CD14-positive monocyte (primary cell): ENCODE measurements around the gene NEK6. TPM values are rescaled to one million over a fixed set of nuclear protein-coding genes. Genes with fewer than 3 reads are reported as not detected.

Experiments
- DNase-seq, 3 donors: peaks; one replicate each; pipeline ENCODE4 v3.0.0-alpha.2; 2011 to 2022
- H2AFZ ChIP-seq: 2 replicates; pipeline ENCODE4 v1.6.0; 2012; ENCODE audit warnings: mild to moderate bottlenecking, low read depth, low read length, inconsistent platforms; ENCODE audit not compliant: insufficient read depth, poor library complexity, severe bottlenecking
- H3K27ac ChIP-seq, 2 donors: 1 replicate in 1 of 2; 2 replicates in 1 of 2; pipeline ENCODE4 v1.5.1; 2012 to 2013; ENCODE audit warnings: low read length in 2 of 2, control low read depth in 1 of 2, inconsistent platforms in 1 of 2, low read depth in 1 of 2, mild to moderate bottlenecking in 1 of 2
- H3K27me3 ChIP-seq, 2 donors: one replicate each; pipeline versions ENCODE4 v1.6.0 to v1.6.1; 2011 to 2013; ENCODE audit warnings: low read length in 2 of 2; ENCODE audit not compliant: control insufficient read depth in 2 of 2, insufficient read depth in 2 of 2
- H3K36me3 ChIP-seq, 2 donors: replicated peaks in 1 of 2; 1 replicate in 1 of 2; 2 replicates in 1 of 2; pipeline versions ENCODE4 v1.5.1 to v1.6.1; 2012 to 2013; ENCODE audit warnings: low read length in 2 of 2, control low read depth in 1 of 2, inconsistent platforms in 1 of 2, mild to moderate bottlenecking in 1 of 2; ENCODE audit not compliant: insufficient read depth in 2 of 2, control insufficient read depth in 1 of 2
- H3K4me1 ChIP-seq, 2 donors: 1 replicate in 1 of 2; 2 replicates in 1 of 2; pipeline versions ENCODE4 v1.5.1 to v1.6.1; 2012 to 2013; ENCODE audit warnings: low read length in 2 of 2, control low read depth in 1 of 2, inconsistent platforms in 1 of 2, mild to moderate bottlenecking in 1 of 2, moderate library complexity in 1 of 2; ENCODE audit not compliant: insufficient read depth in 2 of 2, control insufficient read depth in 1 of 2
- H3K4me2 ChIP-seq: replicated peaks from 2 replicates; pipeline ENCODE3; 2012; ENCODE audit warnings: low read length, moderate library complexity, mild to moderate bottlenecking; ENCODE audit not compliant: poor library complexity, severe bottlenecking; ENCODE audit errors: extremely low read depth
- H3K4me3 ChIP-seq, 3 experiments: fragments of 200-600 bp in 1 of 3; sonication (generic) in 1 of 3; replicated peaks in 1 of 3; 1 replicate in 2 of 3; 2 replicates in 1 of 3; pipeline ENCODE4 v1.5.1; 2011 to 2013; ENCODE audit warnings: low read length in 3 of 3, mild to moderate bottlenecking in 3 of 3, control low read depth in 2 of 3, low read depth in 2 of 3, inconsistent platforms in 1 of 3, moderate library complexity in 1 of 3
- H3K79me2 ChIP-seq: 2 replicates; pipeline ENCODE4 v1.6.0; 2012; ENCODE audit warnings: mild to moderate bottlenecking, control low read depth, inconsistent platforms, low read length, moderate library complexity; ENCODE audit not compliant: insufficient read depth
- H3K9ac ChIP-seq: 2 replicates; pipeline ENCODE4 v1.6.0; 2017; ENCODE audit warnings: low read length, mild to moderate bottlenecking; ENCODE audit not compliant: insufficient read depth, poor library complexity, severe bottlenecking
- H3K9me3 ChIP-seq, 2 donors: replicated peaks in 1 of 2; 1 replicate in 1 of 2; 2 replicates in 1 of 2; pipeline versions ENCODE4 v1.5.1 to v1.6.1; 2012 to 2013; ENCODE audit warnings: low read length in 2 of 2, control low read depth in 1 of 2; ENCODE audit not compliant: control insufficient read depth in 1 of 2, insufficient read depth in 1 of 2
- H4K20me1 ChIP-seq: 2 replicates; pipeline ENCODE4 v1.6.0; 2012; ENCODE audit warnings: mild to moderate bottlenecking, low read length, control low read depth, moderate library complexity; ENCODE audit not compliant: insufficient read depth
- H3K27ac Mint-ChIP-seq, 7 donors: one replicate each; pipeline ENCODE4 v1.8.0; 2020; ENCODE audit warnings: mild to moderate bottlenecking in 7 of 7, mixed read lengths in 7 of 7, moderate library complexity in 6 of 7, inconsistent platforms in 2 of 7
- H3K27me3 Mint-ChIP-seq, 3 donors: one replicate each; pipeline ENCODE4 v1.8.0; 2021 to 2022; ENCODE audit warnings: low read depth in 3 of 3, mild to moderate bottlenecking in 3 of 3, mixed read lengths in 3 of 3, moderate library complexity in 3 of 3, inconsistent platforms in 1 of 3
- H3K36me3 Mint-ChIP-seq, 2 donors: one replicate each; pipeline ENCODE4 v1.8.0; 2020; ENCODE audit warnings: mixed read lengths in 2 of 2, inconsistent platforms in 1 of 2, mild to moderate bottlenecking in 1 of 2
- H3K4me1 Mint-ChIP-seq: one replicate; pipeline ENCODE4 v1.8.0; 2020; ENCODE audit warnings: mild to moderate bottlenecking, mixed read lengths
- H3K4me3 Mint-ChIP-seq, 2 donors: one replicate each; pipeline ENCODE4 v1.8.0; 2020; ENCODE audit warnings: mild to moderate bottlenecking in 2 of 2, mixed read lengths in 2 of 2, moderate library complexity in 1 of 2
- H3K9me3 Mint-ChIP-seq, 7 donors: one replicate each; pipeline ENCODE4 v1.8.0; 2020 to 2022; ENCODE audit warnings: mixed read lengths in 7 of 7, mild to moderate bottlenecking in 6 of 7, moderate library complexity in 6 of 7, inconsistent platforms in 2 of 7
- CTCF ChIP-seq: fragments of 200-600 bp; IDR thresholded peaks from one replicate; pipeline ENCODE4 v1.8.0; 2022; ENCODE audit warnings: antibody characterized with exemption, mild to moderate bottlenecking
- WGBS: methylation state at CpG from one replicate; pipeline ENCODE4 v1.1.5; 2013; ENCODE audit warnings: missing lambda C conversion rate; ENCODE audit not compliant: insufficient coverage; 5-methylcytosine and 5-hydroxymethylcytosine counted together
- intact Hi-C, 2 donors: fragments of 100-400 bp; cut with micrococcal nuclease; formaldehyde crosslinking; loops; one replicate each; pipeline versions ENCODE4 v1.15.0 to v1.15.1; 2023
- polyA plus RNA-seq, 3 donors: library from polyadenylated mRNA; depleted of rRNA in 1 of 3; unstranded in 2 of 3; stranded (reverse) in 1 of 3; fragments of 300-500 nt in 2 of 3; fragments of >200 nt in 1 of 3; fragmentation: Illumina TruSeq in 2 of 3; gene quantifications; 1 replicate in 2 of 3; 2 replicates in 1 of 3; pipeline ENCODE4 v1.2.3, GENCODE V29; 2012 to 2021

Gene NEK6
- polyA plus RNA-seq, 3 donors, result 26.1 to 46.0 (median 35.8) TPM

- Histone ChIP-seq H4K20me1 (peaks cover 34% of the 10 kb centered on the region), H3K79me2 (peaks cover 58% of the 10 kb centered on the region), H3K9ac (peak overlapping the region; percentile 93), H2AFZ (peak overlapping the region; percentile 36), H3K36me3 (peaks cover 10 to 13% of the 10 kb centered on the region in 2 donors), H3K4me1 (peaks cover 58 to 72% of the 10 kb centered on the region in 2 donors), H3K27me3 (no peaks in the 10 kb centered on the region), H3K4me3 (peak overlapping the region; percentile 81 to 98 (median 91)), H3K4me2 (peak overlapping the region; percentile 79), H3K9me3 (no peaks in the 10 kb centered on the region), H3K27ac (peak overlapping the region; percentile 76 to 93)
- peaks cover 77% of the 10 kb centered on the region for H3K4me1 Mint-ChIP-seq
- no peak for TF ChIP-seq CTCF
- peaks cover 2 to 5% (median 3%) of the 10 kb centered on the region in 3 donors for H3K27me3 Mint-ChIP-seq
- peak overlapping the region; percentile 92 to 97 (median 95) for H3K27ac Mint-ChIP-seq
- 2% methylated on average over 16 of the region's 17 CpGs for WGBS
- intact Hi-C loops, result loop anchor here (2.0 to 5.0 kb wide), 2 partner anchors 24 to 41 kb away; no protein-coding TSS in a partner anchor
- peak overlapping the region; percentile 96 to 99 for H3K4me3 Mint-ChIP-seq
- no peaks in the 10 kb centered on the region for H3K9me3 Mint-ChIP-seq
- peaks cover 11 to 12% of the 10 kb centered on the region in 2 donors for H3K36me3 Mint-ChIP-seq
- no peak for DNase-seq
Measured at GRCh38 chr9:124258607-124259157, 933 bp downstream of the NEK6 start.

GRCh38 chr9:124259158-124259808 is 1.5 kb downstream of the NEK6 start:
- Histone ChIP-seq H3K4me3 (peak overlapping the region; percentile 81 to 98 (median 91)), H3K27me3 (no peaks in the 10 kb centered on the region), H3K9me3 (no peaks in the 10 kb centered on the region), H2AFZ (peak overlapping the region; percentile 36), H3K36me3 (peaks cover 12 to 15% of the 10 kb centered on the region in 2 donors), H3K9ac (peak overlapping the region; percentile 93), H3K27ac (peak overlapping the region; percentile 76 to 93), H4K20me1 (peaks cover 40% of the 10 kb centered on the region), H3K79me2 (peaks cover 64% of the 10 kb centered on the region), H3K4me1 (peaks cover 59 to 72% of the 10 kb centered on the region in 2 donors), H3K4me2 (peak overlapping the region; percentile 79)
- Mint-ChIP-seq H3K4me1 (peaks cover 77% of the 10 kb centered on the region), H3K4me3 (peak overlapping the region; percentile 96 to 99), H3K9me3 (no peaks in the 10 kb centered on the region), H3K36me3 (peaks cover 15 to 17% of the 10 kb centered on the region in 2 donors), H3K27ac (peak overlapping the region; percentile 92 to 97 (median 95)), H3K27me3 (peaks cover 1 to 5% (median 2%) of the 10 kb centered on the region in 3 donors)
- peak in 2 of 3 donors; percentile 69 to 84 for DNase-seq
- intact Hi-C loops, result loop anchor here (2.0 to 5.0 kb wide), 2 partner anchors 24 to 42 kb away; no protein-coding TSS in a partner anchor
- 4% methylated on average over 16 of the region's 19 CpGs for WGBS
- TF ChIP-seq CTCF, result no peak
